Mucosa of rectum (tissue), 2 donors: ENCODE results near the gene ARAP1.

Experiments used
- H3K27ac ChIP-seq, 2 donors: one replicate each; pipeline ENCODE4 v1.7.0; 2013; ENCODE audit warnings: inconsistent platforms in 2 of 2, low read depth in 2 of 2, low read length in 2 of 2
- H3K27me3 ChIP-seq, 2 donors: one replicate each; pipeline ENCODE4 v1.7.0; 2013; ENCODE audit warnings: low read length in 2 of 2; ENCODE audit not compliant: control insufficient read depth in 2 of 2, insufficient read depth in 2 of 2
- H3K36me3 ChIP-seq, 2 donors: one replicate each; pipeline ENCODE4 v1.7.0; 2013; ENCODE audit warnings: low read length in 2 of 2; ENCODE audit not compliant: control insufficient read depth in 2 of 2, insufficient read depth in 2 of 2
- H3K4me1 ChIP-seq, 2 donors: one replicate each; pipeline ENCODE4 v1.7.0; 2013; ENCODE audit warnings: low read length in 2 of 2, mild to moderate bottlenecking in 1 of 2; ENCODE audit not compliant: control insufficient read depth in 2 of 2, insufficient read depth in 2 of 2
- H3K4me3 ChIP-seq, 2 donors: one replicate each; pipeline ENCODE4 v1.7.0; 2013; ENCODE audit warnings: low read length in 2 of 2
- H3K9ac ChIP-seq, 2 donors: one replicate each; pipeline ENCODE4 v1.7.0; 2013; ENCODE audit warnings: low read length in 2 of 2, low read depth in 1 of 2, mild to moderate bottlenecking in 1 of 2
- H3K9me3 ChIP-seq, 2 donors: one replicate each; pipeline ENCODE4 v1.7.0; 2013; ENCODE audit warnings: low read length in 2 of 2; ENCODE audit not compliant: control insufficient read depth in 2 of 2
- donor health status: healthy.
- donor health status: Normal muscosa, but diverticular disease.

ARAP1 gene

GRCh38 chr11:72676861-72677341 lies 75.3 kb downstream of the ARAP1 start:
- Histone ChIP-seq H3K27ac (no peak overlapping the region), H3K27me3 (peaks cover 32 to 51% of the 10 kb centered on the region in 2 donors), H3K9ac (no peak overlapping the region), H3K4me1 (no peaks in the 10 kb centered on the region), H3K9me3 (no peaks in the 10 kb centered on the region), H3K36me3 (no peaks in the 10 kb centered on the region), H3K4me3 (no peak overlapping the region)

GRCh38 chr11:72675221-72675620 lies 77.0 kb downstream of the ARAP1 start:
- Histone ChIP-seq H3K27me3 (peaks cover 32 to 51% of the 10 kb centered on the region in 2 donors), H3K4me3 (no peak overlapping the region), H3K27ac (no peak overlapping the region), H3K36me3 (no peaks in the 10 kb centered on the region), H3K4me1 (no peaks in the 10 kb centered on the region), H3K9me3 (no peaks in the 10 kb centered on the region), H3K9ac (no peak overlapping the region)

GRCh38 chr11:72673943-72674828 lies 78.0 kb downstream of the ARAP1 start, which contains the start of gene PDE2A:
PDE2A (minus strand) TSS chr11:72674422; CDS start chr11:72674207, 215 bp downstream.
- Histone ChIP-seq H3K27me3 (peaks cover 35 to 51% of the 10 kb centered on the region in 2 donors), H3K9ac (no peak within 1 kb of the TSS), H3K27ac (no peak within 1 kb of the TSS), H3K4me1 (no peaks in the 10 kb centered on the region), H3K36me3 (no peaks in the 10 kb centered on the region), H3K4me3 (no peak within 1 kb of the TSS), H3K9me3 (no peaks in the 10 kb centered on the region)

GRCh38 chr11:72673284-72673942 lies 78.8 kb downstream of the ARAP1 start:
- Histone ChIP-seq H3K4me1 (no peaks in the 10 kb centered on the region), H3K4me3 (no peak overlapping the region), H3K27me3 (peaks cover 35 to 46% of the 10 kb centered on the region in 2 donors), H3K27ac (no peak overlapping the region), H3K36me3 (no peaks in the 10 kb centered on the region), H3K9ac (no peak overlapping the region), H3K9me3 (no peaks in the 10 kb centered on the region)

GRCh38 chr11:72672597-72673238 lies 79.5 kb downstream of the ARAP1 start:
- Histone ChIP-seq H3K4me3 (no peak overlapping the region), H3K27ac (no peak overlapping the region), H3K9ac (no peak overlapping the region), H3K4me1 (no peaks in the 10 kb centered on the region), H3K9me3 (no peaks in the 10 kb centered on the region), H3K27me3 (peaks cover 35 to 41% of the 10 kb centered on the region in 2 donors), H3K36me3 (no peaks in the 10 kb centered on the region)

GRCh38 chr11:72671152-72672099 lies 80.8 kb downstream of the ARAP1 start:
- no peak overlapping the region for H3K9ac ChIP-seq
- H3K9me3 ChIP-seq, result peaks cover 0 to 3% of the 10 kb centered on the region in 2 donors
- H3K27ac ChIP-seq, result no peak overlapping the region
- peaks cover 32 to 35% of the 10 kb centered on the region in 2 donors for H3K27me3 ChIP-seq
- H3K36me3 ChIP-seq, result no peaks in the 10 kb centered on the region
- H3K4me3 ChIP-seq, result no peak overlapping the region
- H3K4me1 ChIP-seq, result no peaks in the 10 kb centered on the region

- Histone ChIP-seq H3K36me3 (no peaks in the 10 kb centered on the region), H3K9ac (no peak overlapping the region), H3K27me3 (peaks cover 20 to 28% of the 10 kb centered on the region in 2 donors), H3K9me3 (peaks cover 0 to 3% of the 10 kb centered on the region in 2 donors), H3K4me3 (no peak overlapping the region), H3K4me1 (no peaks in the 10 kb centered on the region), H3K27ac (no peak overlapping the region)
Measured at GRCh38 chr11:72670041-72670440, 82.2 kb downstream of the ARAP1 start.

GRCh38 chr11:72669527-72669926 lies 82.7 kb downstream of the ARAP1 start:
- Histone ChIP-seq H3K4me3 (no peak overlapping the region), H3K4me1 (no peaks in the 10 kb centered on the region), H3K9me3 (peaks cover 0 to 3% of the 10 kb centered on the region in 2 donors), H3K27me3 (peaks cover 16 to 23% of the 10 kb centered on the region in 2 donors), H3K36me3 (no peaks in the 10 kb centered on the region), H3K27ac (no peak overlapping the region), H3K9ac (no peak overlapping the region)

GRCh38 chr11:72668629-72669347 lies 83.4 kb downstream of the ARAP1 start:
- H3K27me3 ChIP-seq, result peaks cover 12 to 16% of the 10 kb centered on the region in 2 donors
- no peak overlapping the region for H3K9ac ChIP-seq
- H3K36me3 ChIP-seq, result no peaks in the 10 kb centered on the region
- no peak overlapping the region for H3K4me3 ChIP-seq
- H3K27ac ChIP-seq, result no peak overlapping the region
- no peaks in the 10 kb centered on the region for H3K4me1 ChIP-seq
- H3K9me3 ChIP-seq, result peaks cover 0 to 3% of the 10 kb centered on the region in 2 donors
